Smooth muscle cell (in vitro differentiated cells): ENCODE measurements around the gene NPBWR2. TPM values are rescaled to one million over a fixed set of nuclear protein-coding genes. Genes with fewer than 3 reads are reported as not detected.
"Not testable (repeated sequence)": the region's sequence is repeated elsewhere in the genome, so short reads cannot be mapped to it uniquely, and the experiment has no call there.

ENCODE experiments used
- DNase-seq: peaks from one replicate; lab custom pipeline; 2025; ENCODE audit not compliant: unreplicated experiment; lab: John Stamatoyannopoulos, UW
- H2AFZ ChIP-seq: fragments of 200-600 bp; sonication (generic); 2 replicates; pipeline ENCODE4 v1.6.0; 2016; ENCODE audit warnings: antibody characterized with exemption, low read depth, mild to moderate bottlenecking
- H3F3A ChIP-seq: fragments of 200-600 bp; sonication (generic); 2 replicates; pipeline ENCODE4 v1.6.0; 2017; ENCODE audit warnings: antibody characterized with exemption, low read depth
- H3K27ac ChIP-seq: fragments of 200-600 bp; sonication (generic); 2 replicates; pipeline ENCODE4 v1.5.1; 2016; ENCODE audit warnings: low read depth, mild to moderate bottlenecking
- H3K27me3 ChIP-seq: fragments of 200-600 bp; sonication (generic); 2 replicates; pipeline ENCODE4 v1.6.1; 2016; ENCODE audit warnings: low read depth, mild to moderate bottlenecking
- H3K36me3 ChIP-seq: fragments of 200-600 bp; sonication (generic); 2 replicates; pipeline ENCODE4 v1.5.1; 2016; ENCODE audit warnings: low read depth
- H3K4me1 ChIP-seq: fragments of 200-600 bp; sonication (generic); 2 replicates; pipeline ENCODE4 v1.5.1; 2016; ENCODE audit warnings: low read depth
- H3K4me2 ChIP-seq: fragments of 200-600 bp; sonication (generic); 2 replicates; pipeline ENCODE4 v1.6.0; 2016; ENCODE audit warnings: mild to moderate bottlenecking
- H3K4me3 ChIP-seq: fragments of 200-600 bp; sonication (generic); 2 replicates; pipeline ENCODE4 v1.5.1; 2016; ENCODE audit warnings: mild to moderate bottlenecking
- H3K79me2 ChIP-seq: fragments of 200-600 bp; sonication (generic); 2 replicates; pipeline ENCODE4 v1.6.0; 2016; ENCODE audit warnings: low read depth, mild to moderate bottlenecking
- H3K9ac ChIP-seq: fragments of 200-600 bp; sonication (generic); 2 replicates; pipeline ENCODE4 v1.6.0; 2016; ENCODE audit warnings: low read depth
- H3K9me3 ChIP-seq: fragments of 200-600 bp; sonication (generic); replicated peaks from 2 replicates; pipeline ENCODE4 v1.5.1; 2016; ENCODE audit warnings: low read depth
- H4K20me1 ChIP-seq: fragments of 200-600 bp; sonication (generic); 2 replicates; pipeline ENCODE4 v1.6.0; 2016; ENCODE audit warnings: low read depth
- WGBS: methylation state at CpG from one replicate; pipeline ENCODE4 v1.1.7; 2016; ENCODE audit warnings: low lambda C conversion rate; 5-methylcytosine and 5-hydroxymethylcytosine counted together
- polyA plus RNA-seq: library from polyadenylated mRNA; unstranded; fragments of >200 nt; fragmentation: Nextera tagmentation; extraction: Ambion mirVana; gene quantifications from 2 replicates; pipeline ENCODE4 v1.2.1, GENCODE V29; 2016
- total RNA-seq: library from RNA; depleted of rRNA; stranded (reverse); fragments of >200 nt; gene quantifications from 2 replicates; pipeline ENCODE4 v1.2.3, GENCODE V29; 2014
- TF ChIP-seq, protein P1 (sequence below): fragments of 200-600 bp; sonication (generic); IDR thresholded peaks from 2 replicates; pipeline ENCODE4 v1.5.1; 2017; ENCODE audit warnings: borderline replicate concordance, mild to moderate bottlenecking, antibody characterized with exemption; ENCODE audit not compliant: insufficient read depth, poor library complexity, severe bottlenecking

NPBWR2 gene
- total and polyA plus RNA-seq, 2 experiments from 2014 or later, result not detected

DNA sequence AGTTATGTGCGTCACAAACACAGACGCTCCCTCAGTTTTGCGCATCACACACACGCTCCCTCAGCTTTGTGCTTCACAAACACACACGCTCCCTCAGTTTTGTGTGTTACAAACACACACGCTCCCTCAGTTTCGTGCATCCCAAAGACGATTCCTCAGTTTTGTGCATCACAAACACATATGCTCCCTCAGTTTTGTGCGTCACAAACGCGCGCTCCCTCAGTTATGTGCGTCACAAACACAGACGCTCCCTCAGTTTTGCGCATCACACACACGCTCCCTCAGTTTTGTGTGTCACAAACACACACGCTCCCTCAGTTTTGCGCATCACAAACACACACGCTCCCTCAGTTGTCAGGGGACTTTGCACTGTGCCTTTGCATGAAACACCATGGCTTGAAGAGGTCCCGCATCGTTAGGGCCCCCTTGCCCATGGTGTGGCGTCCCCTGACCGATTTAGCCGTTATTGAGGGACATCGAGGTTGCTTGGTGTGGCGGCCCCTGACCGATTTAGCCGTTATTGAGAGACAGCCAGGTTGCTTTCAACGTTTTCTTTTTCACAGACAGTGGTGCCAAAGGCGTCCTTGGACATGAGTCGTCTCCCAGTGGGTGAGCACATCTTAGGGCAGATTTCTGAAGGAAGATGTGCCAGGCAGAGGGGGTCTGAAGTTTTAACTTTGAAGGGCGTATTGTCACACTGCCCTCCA, 28.8 kb upstream of the NPBWR2 start:
- WGBS, result 90% methylated on average over 32 of the region's 32 CpGs
- TF ChIP-seq, protein P1, sequence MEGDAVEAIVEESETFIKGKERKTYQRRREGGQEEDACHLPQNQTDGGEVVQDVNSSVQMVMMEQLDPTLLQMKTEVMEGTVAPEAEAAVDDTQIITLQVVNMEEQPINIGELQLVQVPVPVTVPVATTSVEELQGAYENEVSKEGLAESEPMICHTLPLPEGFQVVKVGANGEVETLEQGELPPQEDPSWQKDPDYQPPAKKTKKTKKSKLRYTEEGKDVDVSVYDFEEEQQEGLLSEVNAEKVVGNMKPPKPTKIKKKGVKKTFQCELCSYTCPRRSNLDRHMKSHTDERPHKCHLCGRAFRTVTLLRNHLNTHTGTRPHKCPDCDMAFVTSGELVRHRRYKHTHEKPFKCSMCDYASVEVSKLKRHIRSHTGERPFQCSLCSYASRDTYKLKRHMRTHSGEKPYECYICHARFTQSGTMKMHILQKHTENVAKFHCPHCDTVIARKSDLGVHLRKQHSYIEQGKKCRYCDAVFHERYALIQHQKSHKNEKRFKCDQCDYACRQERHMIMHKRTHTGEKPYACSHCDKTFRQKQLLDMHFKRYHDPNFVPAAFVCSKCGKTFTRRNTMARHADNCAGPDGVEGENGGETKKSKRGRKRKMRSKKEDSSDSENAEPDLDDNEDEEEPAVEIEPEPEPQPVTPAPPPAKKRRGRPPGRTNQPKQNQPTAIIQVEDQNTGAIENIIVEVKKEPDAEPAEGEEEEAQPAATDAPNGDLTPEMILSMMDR, result no peak
- Histone ChIP-seq H2AFZ (no peak overlapping the region), H3K4me2 (no peak overlapping the region), H3K4me1 (peaks cover 10% of the 10 kb centered on the region), H3K27ac (no peak overlapping the region), H3K9ac (no peak overlapping the region), H3K27me3 (no peaks in the 10 kb centered on the region), H3K9me3 (no peaks in the 10 kb centered on the region), H3K36me3 (no peaks in the 10 kb centered on the region), H3K79me2 (no peaks in the 10 kb centered on the region), H3K4me3 (no peak overlapping the region), H4K20me1 (no peaks in the 10 kb centered on the region), H3F3A (no peaks in the 10 kb centered on the region)
- no peak for DNase-seq

DNA sequence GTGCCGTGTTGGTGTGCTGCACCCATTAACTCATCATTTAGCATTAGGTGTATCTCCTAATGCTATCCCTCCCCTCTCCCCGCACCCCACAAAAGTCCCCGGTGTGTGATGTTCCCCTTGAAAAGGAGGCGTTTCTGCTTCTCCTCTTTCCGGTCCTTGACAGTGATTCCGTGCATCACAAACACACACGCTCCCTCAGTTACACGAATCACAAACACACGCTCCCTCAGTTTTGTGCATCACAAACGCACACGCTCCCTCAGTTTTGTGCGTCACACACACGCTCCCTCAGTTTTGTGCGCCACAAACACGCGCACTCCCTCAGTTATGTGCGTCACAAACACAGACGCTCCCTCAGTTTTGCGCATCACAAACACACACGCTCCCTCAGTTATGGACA, 27.4 kb upstream of the NPBWR2 start:
- not testable (repeated sequence) for H3K4me3 ChIP-seq, H3K9ac ChIP-seq, DNase-seq, H3K27ac ChIP-seq, H3K4me2 ChIP-seq, H3F3A ChIP-seq, H3K9me3 ChIP-seq, H2AFZ ChIP-seq, H3K27me3 ChIP-seq, H3K4me1 ChIP-seq, H4K20me1 ChIP-seq, H3K79me2 ChIP-seq, H3K36me3 ChIP-seq
- WGBS, result 91% methylated on average over 18 of the region's 20 CpGs

DNA sequence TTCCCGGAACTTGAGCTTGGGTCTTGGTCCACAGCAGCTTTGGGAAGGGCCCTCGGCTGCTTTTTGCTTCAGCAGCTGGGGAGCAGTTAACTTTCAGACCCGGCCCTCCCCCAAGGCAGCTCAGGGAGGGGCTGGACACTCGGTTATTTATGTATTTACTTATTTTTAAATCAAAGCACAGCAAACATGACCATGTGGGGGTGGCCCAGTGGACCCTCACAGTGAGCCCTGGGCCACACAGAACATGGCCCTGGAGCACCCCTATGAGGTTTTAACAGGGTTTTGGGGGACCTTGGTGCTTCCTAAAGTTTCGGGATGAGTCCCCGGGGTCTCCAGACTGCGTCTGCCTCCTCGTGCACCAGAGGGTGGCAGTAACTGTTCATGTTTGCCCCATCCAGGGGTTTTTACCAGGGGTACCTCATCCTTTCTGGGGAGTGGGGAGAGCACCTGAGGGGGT, 26.6 kb upstream of the NPBWR2 start:
- Histone ChIP-seq H3K4me3 (no peak overlapping the region), H3K27me3 (no peaks in the 10 kb centered on the region), H2AFZ (no peak overlapping the region), H4K20me1 (no peaks in the 10 kb centered on the region), H3K9ac (no peak overlapping the region), H3K27ac (no peak overlapping the region), H3F3A (no peaks in the 10 kb centered on the region), H3K4me2 (no peak overlapping the region), H3K36me3 (no peaks in the 10 kb centered on the region), H3K79me2 (no peaks in the 10 kb centered on the region), H3K4me1 (no peaks in the 10 kb centered on the region), H3K9me3 (no peaks in the 10 kb centered on the region)
- 61% methylated on average over 8 of the region's 8 CpGs for WGBS
- TF ChIP-seq, protein P1, result peak; percentile 24
- DNase-seq, result no peak

DNA sequence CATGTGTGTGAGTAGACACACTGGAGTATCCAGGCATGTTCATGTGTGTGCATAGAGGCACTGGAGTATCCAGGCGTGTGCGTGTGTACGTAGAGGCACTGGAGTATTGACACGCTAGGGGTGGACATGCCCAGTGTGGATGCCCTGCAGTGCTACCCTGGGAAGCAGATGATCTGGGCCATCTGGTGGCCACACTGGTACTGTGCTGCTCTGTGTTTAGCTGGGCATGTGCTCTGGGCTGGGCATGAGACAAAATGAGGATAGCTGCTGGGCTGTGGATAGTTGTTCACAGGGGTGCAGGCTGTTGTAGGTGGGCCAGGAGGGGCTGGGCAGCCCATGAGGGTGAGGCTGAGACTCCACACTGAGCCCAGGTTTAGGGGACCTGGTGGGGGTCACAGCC, 24.0 kb upstream of the NPBWR2 start:
- no peak for DNase-seq
- H3K4me2 ChIP-seq, result no peak overlapping the region
- no peaks in the 10 kb centered on the region for H3K9me3 ChIP-seq
- H3K79me2 ChIP-seq, result no peaks in the 10 kb centered on the region
- peaks cover 4% of the 10 kb centered on the region for H3K27me3 ChIP-seq
- no peak overlapping the region for H3K27ac ChIP-seq
- H3F3A ChIP-seq, result no peaks in the 10 kb centered on the region
- TF ChIP-seq, protein P1, result no peak
- no peak overlapping the region for H3K4me3 ChIP-seq
- no peaks in the 10 kb centered on the region for H3K4me1 ChIP-seq
- 92% methylated on average over 4 of the region's 4 CpGs for WGBS
- no peak overlapping the region for H3K9ac ChIP-seq
- H4K20me1 ChIP-seq, result no peaks in the 10 kb centered on the region
- H2AFZ ChIP-seq, result no peak overlapping the region
- no peaks in the 10 kb centered on the region for H3K36me3 ChIP-seq
